HCT116 (cell line): ENCODE results near the gene DENND4A.

ENCODE experiments used
- JUND ChIP-seq: IDR thresholded peaks from 2 replicates; pipeline ENCODE4 v1.6.1; 2012
- MAX ChIP-seq: IDR thresholded peaks from 2 replicates; pipeline ENCODE4 v1.6.1; 2012
- SRF ChIP-seq: IDR thresholded peaks from 2 replicates; pipeline ENCODE4 v1.6.1; 2012; ENCODE audit warnings: low read depth
- YY1 ChIP-seq: IDR thresholded peaks from 2 replicates; pipeline ENCODE4 v1.6.1; 2011; ENCODE audit warnings: low read length, low read depth, moderate library complexity, mild to moderate bottlenecking; ENCODE audit not compliant: insufficient replicate concordance; ENCODE audit errors: extremely low read depth
- ZNF274 ChIP-seq: fragments of 200-500 bp; sonication (Bioruptor generic); IDR thresholded peaks from 2 replicates; pipeline ENCODE4 v1.6.1; 2014; ENCODE audit warnings: mild to moderate bottlenecking, low read depth, low read length, inconsistent platforms
- TF ChIP-seq, protein P1 (sequence below), 3 experiments: fragments of 200-600 bp in 1 of 3; sonication (generic) in 1 of 3; IDR thresholded peaks in 2 of 3; conservative IDR thresholded peaks in 1 of 3; 2 replicates each; pipeline ENCODE4 v1.5.1; 2012 to 2017; ENCODE audit warnings: low read depth in 2 of 3, low read length in 2 of 3, antibody characterized with exemption in 1 of 3, borderline replicate concordance in 1 of 3, control low read depth in 1 of 3, mild to moderate bottlenecking in 1 of 3, mixed read lengths in 1 of 3, mixed run types in 1 of 3, moderate library complexity in 1 of 3; ENCODE audit not compliant: insufficient read depth in 1 of 3

GRCh38 chr15:65792138-65792987 lies at the start of gene DENND4A:
- TF ChIP-seq YY1: peak; percentile 98
- no peak for TF ChIP-seq JUND
- TF ChIP-seq, protein P1, sequence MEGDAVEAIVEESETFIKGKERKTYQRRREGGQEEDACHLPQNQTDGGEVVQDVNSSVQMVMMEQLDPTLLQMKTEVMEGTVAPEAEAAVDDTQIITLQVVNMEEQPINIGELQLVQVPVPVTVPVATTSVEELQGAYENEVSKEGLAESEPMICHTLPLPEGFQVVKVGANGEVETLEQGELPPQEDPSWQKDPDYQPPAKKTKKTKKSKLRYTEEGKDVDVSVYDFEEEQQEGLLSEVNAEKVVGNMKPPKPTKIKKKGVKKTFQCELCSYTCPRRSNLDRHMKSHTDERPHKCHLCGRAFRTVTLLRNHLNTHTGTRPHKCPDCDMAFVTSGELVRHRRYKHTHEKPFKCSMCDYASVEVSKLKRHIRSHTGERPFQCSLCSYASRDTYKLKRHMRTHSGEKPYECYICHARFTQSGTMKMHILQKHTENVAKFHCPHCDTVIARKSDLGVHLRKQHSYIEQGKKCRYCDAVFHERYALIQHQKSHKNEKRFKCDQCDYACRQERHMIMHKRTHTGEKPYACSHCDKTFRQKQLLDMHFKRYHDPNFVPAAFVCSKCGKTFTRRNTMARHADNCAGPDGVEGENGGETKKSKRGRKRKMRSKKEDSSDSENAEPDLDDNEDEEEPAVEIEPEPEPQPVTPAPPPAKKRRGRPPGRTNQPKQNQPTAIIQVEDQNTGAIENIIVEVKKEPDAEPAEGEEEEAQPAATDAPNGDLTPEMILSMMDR (IDR thresholded peaks at IDR 0.05 in 2 of 3, conservative IDR thresholded peaks at IDR 0.05 in 1 of 3; ENCODE audit: borderline replicate concordance in 1 of 3, insufficient read depth in 1 of 3, low read depth in 2 of 3, low read length in 2 of 3): no peak
- TF ChIP-seq ZNF274: no peak
- TF ChIP-seq MAX: peak; percentile 72
- no peak for TF ChIP-seq SRF
